Anterior cingulate cortex (tissue), 58 donors: ENCODE measurements around the gene RITA1.

ENCODE experiments used
- DNase-seq, 58 donors: peaks; one replicate each; lab custom pipeline; 2025; lab: John Stamatoyannopoulos, UW

Gene RITA1

GRCh38 chr12:113224955-113225354 lies 39.4 kb downstream of the RITA1 start:
- DNase-seq, result no peak

- DNase-seq, result peak in 20 of 58 donors; percentile 15 to 60 (median 33)
These were observed 41.4 kb downstream of the RITA1 start for GRCh38 chr12:113226696-113227568.

- peak in 3 of 58 donors; percentile 14 to 43 (median 23) for DNase-seq
These were observed 42.3 kb downstream of the RITA1 start for GRCh38 chr12:113227686-113228391.

GRCh38 chr12:113228394-113229028 lies 43.0 kb downstream of the RITA1 start:
- DNase-seq, result no peak

- peak in 4 of 58 donors; percentile 14 to 42 (median 33) for DNase-seq
These were observed 45.1 kb downstream of the RITA1 start for GRCh38 chr12:113230315-113231234.

GRCh38 chr12:113231235-113232088 lies 45.9 kb downstream of the RITA1 start:
- no peak for DNase-seq

GRCh38 chr12:113232089-113232839 lies 46.7 kb downstream of the RITA1 start:
- no peak for DNase-seq

- peak in 48 of 58 donors; percentile 19 to 86 (median 64) for DNase-seq
These were observed 47.5 kb downstream of the RITA1 start for GRCh38 chr12:113232840-113233585.

GRCh38 chr12:113233967-113234366 lies 48.4 kb downstream of the RITA1 start:
- no peak for DNase-seq

- no peak for DNase-seq
These were observed 49.0 kb downstream of the RITA1 start for GRCh38 chr12:113234483-113234882.

- DNase-seq, result peak in 24 of 58 donors; percentile 14 to 74 (median 40)
These were observed 50.5 kb downstream of the RITA1 start for GRCh38 chr12:113235976-113236375.

- DNase-seq, result no peak
These were observed 51.2 kb downstream of the RITA1 start for GRCh38 chr12:113236539-113237399.

GRCh38 chr12:113237748-113238147 lies 52.2 kb downstream of the RITA1 start:
- no peak for DNase-seq

- DNase-seq, result no peak
These were observed 52.8 kb downstream of the RITA1 start for GRCh38 chr12:113238309-113238708.

- no peak for DNase-seq
These were observed 53.8 kb downstream of the RITA1 start for GRCh38 chr12:113239288-113239771.

- no peak for DNase-seq
These were observed 54.4 kb downstream of the RITA1 start for GRCh38 chr12:113239811-113240331.
